Testis (tissue), 3 donors: Measurements from ENCODE around the gene ANKRD27. TPM values are rescaled to one million over a fixed set of nuclear protein-coding genes. Genes with fewer than 3 reads are reported as not detected.

Source experiments
- DNase-seq: peaks from one replicate; pipeline ENCODE4 v3.0.0-alpha.2; 2019
- H3K27ac ChIP-seq, 2 donors: fragments of 200-600 bp; sonication (generic); one replicate each; pipeline ENCODE4 v1.5.1; 2019
- H3K27me3 ChIP-seq: fragments of 200-600 bp; sonication (generic); one replicate; pipeline ENCODE4 v1.5.1; 2019
- H3K36me3 ChIP-seq: fragments of 200-600 bp; sonication (generic); one replicate; pipeline ENCODE4 v1.5.1; 2017; ENCODE audit warnings: low read depth; ENCODE audit errors: missing control alignments
- H3K4me1 ChIP-seq: fragments of 200-600 bp; sonication (generic); one replicate; pipeline ENCODE4 v1.5.1; 2019
- H3K4me3 ChIP-seq, 2 donors: fragments of 200-600 bp; sonication (generic); one replicate each; pipeline ENCODE4 v1.5.1; 2017 to 2019
- H3K9me3 ChIP-seq: fragments of 200-600 bp; sonication (generic); one replicate; pipeline ENCODE4 v1.5.1; 2017
- POLR2A ChIP-seq: fragments of 450-650 bp; IDR thresholded peaks from one replicate; pipeline ENCODE4 v1.6.1; 2017; ENCODE audit warnings: antibody characterized with exemption, mild to moderate bottlenecking, moderate library complexity
- WGBS, 2 donors: methylation state at CpG; one replicate each; pipeline ENCODE4 v1.1.5; 2018; 5-methylcytosine and 5-hydroxymethylcytosine counted together
- intact Hi-C: fragments of 100-400 bp; cut with DNase I; formaldehyde crosslinking; loops from one replicate; pipeline ENCODE4 v1.15.1; 2023; ENCODE audit warnings: low total_unique reads
- polyA plus RNA-seq: library from polyadenylated mRNA; stranded (reverse); fragments of 350-450 nt; fragmentation: Illumina TruSeq; extraction: RNeasy Lipid Tissue Mini Kit (QIAGEN cat#74804); gene quantifications from one replicate; pipeline ENCODE4 v1.2.3, GENCODE V29; 2014; ENCODE audit warnings: low read depth, low replicate concordance; ENCODE audit not compliant: insufficient read depth
- total RNA-seq, 2 donors: library from RNA; depleted of rRNA; stranded (reverse); fragments of >200 nt; gene quantifications; one replicate each; pipeline ENCODE4 v1.2.3, GENCODE V29; 2016
- TF ChIP-seq, protein P1 (sequence below), 3 experiments: fragments of 450-650 bp in 2 of 3; fragments of 200-600 bp in 1 of 3; sonication (generic) in 1 of 3; IDR thresholded peaks; one replicate each; pipeline ENCODE4 v1.5.1; 2016 to 2019; ENCODE audit warnings: antibody characterized with exemption in 3 of 3, mild to moderate bottlenecking in 2 of 3, moderate library complexity in 1 of 3

The ANKRD27 gene
- total and polyA plus RNA-seq, 3 donors from 2014 or later = 34.6 to 54.4 (median 45.8) TPM

DNA sequence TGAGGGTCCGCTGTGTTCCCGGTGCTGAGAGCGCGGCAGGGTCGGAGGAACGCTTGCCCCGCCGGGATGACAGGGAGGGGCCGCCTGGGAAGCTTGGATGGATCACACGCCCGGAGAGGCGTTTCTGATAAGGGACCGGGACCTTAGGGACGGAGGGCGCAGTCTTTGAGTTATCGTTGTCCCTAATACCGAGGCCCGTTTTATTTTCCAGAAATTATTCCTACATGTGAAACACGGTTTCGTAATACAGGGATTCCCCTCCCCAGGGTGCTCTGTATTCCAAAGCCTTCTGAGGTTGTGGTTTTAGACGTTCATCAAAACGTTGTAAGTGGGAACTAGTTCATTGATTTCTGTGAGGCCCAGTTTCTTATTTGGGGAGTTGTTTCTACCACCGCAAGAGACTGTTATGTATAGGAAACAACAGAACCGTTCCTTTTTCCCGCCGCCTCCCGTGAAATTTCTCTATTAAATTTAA lies 93.2 kb downstream of the ANKRD27 start:
- DNase-seq = peak; percentile 42
- peak overlapping the region; percentile 73 to 85 for H3K27ac ChIP-seq
- no peaks in the 10 kb centered on the region for H3K27me3 ChIP-seq
- WGBS, 2 donors = 2 to 3% methylated on average over 27 of the region's 27 CpGs
- no peaks in the 10 kb centered on the region for H3K9me3 ChIP-seq
- H3K4me3 ChIP-seq = peak overlapping the region; percentile 92 to 96
- intact Hi-C loops = no loop called here
- no peaks in the 10 kb centered on the region for H3K4me1 ChIP-seq
- no peaks in the 10 kb centered on the region for H3K36me3 ChIP-seq
- no peak for TF ChIP-seq POLR2A
- TF ChIP-seq, protein P1, sequence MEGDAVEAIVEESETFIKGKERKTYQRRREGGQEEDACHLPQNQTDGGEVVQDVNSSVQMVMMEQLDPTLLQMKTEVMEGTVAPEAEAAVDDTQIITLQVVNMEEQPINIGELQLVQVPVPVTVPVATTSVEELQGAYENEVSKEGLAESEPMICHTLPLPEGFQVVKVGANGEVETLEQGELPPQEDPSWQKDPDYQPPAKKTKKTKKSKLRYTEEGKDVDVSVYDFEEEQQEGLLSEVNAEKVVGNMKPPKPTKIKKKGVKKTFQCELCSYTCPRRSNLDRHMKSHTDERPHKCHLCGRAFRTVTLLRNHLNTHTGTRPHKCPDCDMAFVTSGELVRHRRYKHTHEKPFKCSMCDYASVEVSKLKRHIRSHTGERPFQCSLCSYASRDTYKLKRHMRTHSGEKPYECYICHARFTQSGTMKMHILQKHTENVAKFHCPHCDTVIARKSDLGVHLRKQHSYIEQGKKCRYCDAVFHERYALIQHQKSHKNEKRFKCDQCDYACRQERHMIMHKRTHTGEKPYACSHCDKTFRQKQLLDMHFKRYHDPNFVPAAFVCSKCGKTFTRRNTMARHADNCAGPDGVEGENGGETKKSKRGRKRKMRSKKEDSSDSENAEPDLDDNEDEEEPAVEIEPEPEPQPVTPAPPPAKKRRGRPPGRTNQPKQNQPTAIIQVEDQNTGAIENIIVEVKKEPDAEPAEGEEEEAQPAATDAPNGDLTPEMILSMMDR (IDR thresholded peaks at IDR 0.05) = no peak

DNA sequence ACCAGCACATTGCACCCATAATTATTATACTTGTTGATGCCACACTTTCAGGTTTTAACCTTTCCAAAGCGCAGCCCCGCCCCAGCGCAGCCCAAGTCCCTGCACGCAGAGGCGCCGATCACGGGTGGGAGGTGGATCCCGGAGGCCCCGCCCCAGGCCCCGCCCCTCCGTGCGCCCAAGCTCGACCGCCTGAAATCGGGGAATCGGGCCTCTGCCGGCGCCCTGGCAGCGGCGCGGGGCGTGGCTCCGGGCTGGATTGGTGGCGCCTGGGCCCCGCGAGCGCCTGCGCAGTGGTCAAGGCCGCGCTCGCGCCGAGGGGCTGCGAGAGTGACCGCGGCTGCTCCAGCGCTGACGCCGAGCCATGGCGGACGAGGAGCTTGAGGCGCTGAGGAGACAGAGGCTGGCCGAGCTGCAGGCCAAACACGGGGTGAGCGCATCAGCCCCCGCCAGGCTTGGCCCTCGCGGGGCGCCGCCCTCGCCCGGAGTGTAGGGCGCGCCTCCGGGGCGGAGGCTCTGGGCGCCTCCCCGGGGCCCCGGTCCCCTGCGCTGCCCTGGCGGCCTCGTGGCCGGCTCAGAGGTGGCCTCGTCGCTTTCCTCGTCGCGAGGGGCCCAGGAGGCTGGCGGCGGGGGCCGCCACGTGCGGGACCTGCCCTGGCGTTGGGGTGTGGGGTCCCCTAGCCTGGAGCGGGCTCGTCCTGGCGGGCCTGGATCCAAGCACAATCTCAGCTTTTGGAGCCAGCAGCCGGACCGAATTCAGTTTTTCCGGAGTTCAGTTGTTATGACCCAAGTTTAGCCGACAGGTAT lies 93.9 kb downstream of the ANKRD27 start, which contains the start of gene PDCD5:
PDCD5 (plus strand) TSS at position 290 of the 804 bp plus-strand sequence; CDS start at position 362, 72 bp downstream.
- Histone ChIP-seq H3K27me3 (no peaks in the 10 kb centered on the region), H3K36me3 (no peaks in the 10 kb centered on the region), H3K9me3 (no peaks in the 10 kb centered on the region), H3K4me1 (no peaks in the 10 kb centered on the region), H3K4me3 (peak within 1 kb of the TSS; percentile 92 to 96), H3K27ac (peak within 1 kb of the TSS; percentile 73 to 85)
- 0% methylated on average over 21 to 26 of the region's 81 CpGs for WGBS, 2 donors
- DNase-seq = peak; percentile 97
- intact Hi-C loops = no loop called here
- TF ChIP-seq, protein P1 (IDR thresholded peaks at IDR 0.05) = no peak
- TF ChIP-seq POLR2A = no peak

DNA sequence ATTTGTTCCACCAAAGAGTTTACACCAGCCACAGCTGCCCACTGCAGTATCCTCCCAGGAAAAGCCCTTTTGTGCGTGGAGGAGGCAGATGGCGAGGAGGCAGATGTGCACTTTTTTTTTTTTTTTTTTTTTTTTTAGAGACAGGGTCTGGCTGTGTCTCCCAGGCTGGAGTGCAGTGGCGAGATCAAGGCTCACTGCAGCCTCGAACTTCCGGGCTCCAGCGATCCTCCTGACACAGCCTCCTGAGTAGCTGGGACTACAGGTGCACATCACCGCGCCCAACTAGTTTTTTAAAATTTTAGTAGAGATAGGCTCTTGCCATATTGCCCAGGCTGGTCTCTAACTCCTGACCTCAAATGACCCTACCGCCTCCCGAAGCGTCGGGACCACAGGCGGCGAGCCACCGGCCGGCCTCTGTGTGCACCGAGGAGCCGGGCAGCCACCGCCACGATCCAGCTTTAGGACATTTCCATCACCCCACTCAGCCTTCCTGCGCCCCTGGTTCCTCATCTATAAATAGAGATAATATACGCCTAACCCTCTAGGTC lies 94.6 kb downstream of the ANKRD27 start:
- WGBS, 2 donors = 9 to 17% methylated on average over 22 of the region's 22 CpGs
- Histone ChIP-seq H3K4me3 (peak overlapping the region; percentile 92 to 96), H3K27me3 (no peaks in the 10 kb centered on the region), H3K4me1 (no peaks in the 10 kb centered on the region), H3K36me3 (no peaks in the 10 kb centered on the region), H3K9me3 (no peaks in the 10 kb centered on the region), H3K27ac (peak overlapping the region in 1 of 2 donors; percentile 85)
- intact Hi-C loops = no loop called here
- TF ChIP-seq, protein P1 (IDR thresholded peaks at IDR 0.05) = no peak
- TF ChIP-seq POLR2A = no peak
- no peak for DNase-seq

DNA sequence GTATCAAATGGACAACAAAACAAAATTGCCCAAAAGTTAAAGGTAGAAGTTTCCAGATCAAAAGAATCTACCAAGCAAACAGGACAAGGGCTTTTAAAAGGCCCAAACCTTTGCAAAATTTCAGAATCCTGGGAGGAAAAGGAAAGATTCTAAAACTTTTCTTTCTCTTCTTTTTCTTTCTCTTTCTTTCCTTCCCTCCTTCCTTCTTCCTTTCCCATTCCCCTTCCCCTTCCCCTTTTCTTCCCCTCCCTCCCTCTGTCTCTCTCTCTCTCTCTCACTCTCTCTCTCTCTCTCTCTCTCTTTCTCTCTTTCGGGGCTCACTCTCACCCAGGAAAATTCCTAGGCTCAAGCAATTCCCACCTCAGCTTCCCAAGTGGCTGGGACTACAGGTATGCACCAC lies 98.2 kb downstream of the ANKRD27 start:
- intact Hi-C loops = no loop called here
- no peak for DNase-seq
- TF ChIP-seq, protein P1 (IDR thresholded peaks at IDR 0.05) = no peak
- no peak for TF ChIP-seq POLR2A
- Histone ChIP-seq H3K36me3 (no peaks in the 10 kb centered on the region), H3K27me3 (no peaks in the 10 kb centered on the region), H3K4me3 (no peak overlapping the region), H3K4me1 (no peaks in the 10 kb centered on the region), H3K9me3 (no peaks in the 10 kb centered on the region), H3K27ac (no peak overlapping the region)
- 81 to 83% methylated on average over 1 of the region's 1 CpG for WGBS, 2 donors
